HEK293 (cell line): Measurements from ENCODE around the gene C6orf136.

ENCODE experiments used
- CTCF ChIA-PET: fragments of 350-600 bp; formaldehyde crosslinking; extraction: SDS; loops from one replicate; lab custom pipeline; 2021; ENCODE audit warnings: antibody characterized with exemption; lab: Yijun Ruan, JAX
- POLR2A ChIA-PET: fragments of 300-600 bp; formaldehyde crosslinking; extraction: SDS; loops from one replicate; lab custom pipeline; 2020; ENCODE audit warnings: antibody characterized with exemption, inconsistent platforms; lab: Yijun Ruan, JAX
- H3K27ac ChIP-seq: fragments of 200-500 bp; sonication (Bioruptor generic); 2 replicates; pipeline ENCODE4 v1.5.1; 2014; ENCODE audit warnings: low read depth, low read length, control low read depth, inconsistent platforms; ENCODE audit errors: extremely low read depth
- H3K36me3 ChIP-seq, 2 experiments: fragments of 200-500 bp in 1 of 2; sonication (Bioruptor generic) in 1 of 2; 1 replicate in 1 of 2; 2 replicates in 1 of 2; pipeline ENCODE4 v1.5.1; 2014 to 2017; ENCODE audit warnings: inconsistent platforms in 2 of 2, low read length in 2 of 2; ENCODE audit not compliant: control insufficient read depth in 2 of 2, insufficient read depth in 1 of 2
- H3K4me1 ChIP-seq: fragments of 200-500 bp; sonication (Bioruptor generic); 2 replicates; pipeline ENCODE4 v1.5.1; 2014; ENCODE audit warnings: mild to moderate bottlenecking, low read length, inconsistent platforms; ENCODE audit not compliant: control insufficient read depth, insufficient read depth
- H3K4me3 ChIP-seq: 2 replicates; pipeline ENCODE4 v1.5.1; 2011; ENCODE audit warnings: low read depth, mild to moderate bottlenecking, control low read depth, low read length, moderate library complexity
- H3K9me3 ChIP-seq: fragments of 200-500 bp; sonication (Bioruptor generic); 2 replicates; pipeline ENCODE4 v1.5.1; 2014; ENCODE audit warnings: low read depth, low read length, inconsistent platforms; ENCODE audit not compliant: control insufficient read depth, insufficient read depth
- CTCF ChIP-seq: fragments of 450-650 bp; formaldehyde crosslinking; IDR thresholded peaks from 2 replicates; pipeline ENCODE4 v1.5.1; 2016; ENCODE audit warnings: missing biosample characterization, missing genetic modification characterization
- EGR2 ChIP-seq: fragments of 450-650 bp; formaldehyde crosslinking; IDR thresholded peaks from 2 replicates; pipeline ENCODE4 v1.5.1; 2016; ENCODE audit warnings: low read depth, missing biosample characterization, missing genetic modification characterization
- IKZF3 ChIP-seq: fragments of 450-650 bp; IDR thresholded peaks from 2 replicates; pipeline ENCODE4 v1.5.0; 2018; ENCODE audit warnings: missing biosample characterization, mild to moderate bottlenecking, missing genetic modification characterization, moderate library complexity
- KLF10 ChIP-seq: fragments of 450-650 bp; IDR thresholded peaks from 2 replicates; pipeline ENCODE4 v1.5.1; 2018; ENCODE audit warnings: missing biosample characterization, mild to moderate bottlenecking, missing genetic modification characterization
- PRDM6 ChIP-seq: fragments of 450-650 bp; formaldehyde crosslinking; IDR thresholded peaks from 2 replicates; pipeline ENCODE4 v1.5.1; 2017; ENCODE audit warnings: missing biosample characterization, missing genetic modification characterization
- SP7 ChIP-seq: fragments of 450-650 bp; formaldehyde crosslinking; IDR thresholded peaks from 2 replicates; pipeline ENCODE4 v1.5.1; 2016; ENCODE audit warnings: missing biosample characterization, missing genetic modification characterization
- ZBTB44 ChIP-seq: fragments of 450-650 bp; IDR thresholded peaks from 2 replicates; pipeline ENCODE4 v1.5.1; 2018; ENCODE audit warnings: missing biosample characterization, mild to moderate bottlenecking, missing genetic modification characterization
- ZBTB48 ChIP-seq: fragments of 450-650 bp; formaldehyde crosslinking; IDR thresholded peaks from 2 replicates; pipeline ENCODE4 v1.5.1; 2016; ENCODE audit warnings: missing biosample characterization, missing genetic modification characterization
- ZFHX2 ChIP-seq: fragments of 450-650 bp; formaldehyde crosslinking; conservative IDR thresholded peaks from 2 replicates; pipeline ENCODE4 v1.5.1; 2016; ENCODE audit warnings: missing biosample characterization, missing genetic modification characterization
- ZFP37 ChIP-seq: fragments of 450-650 bp; formaldehyde crosslinking; IDR thresholded peaks from 2 replicates; pipeline ENCODE4 v1.5.1; 2016; ENCODE audit warnings: missing biosample characterization, missing genetic modification characterization
- ZNF140 ChIP-seq: fragments of 450-650 bp; formaldehyde crosslinking; IDR thresholded peaks from 2 replicates; pipeline ENCODE4 v1.5.1; 2016; ENCODE audit warnings: missing biosample characterization, missing genetic modification characterization
- ZNF18 ChIP-seq: fragments of 450-650 bp; formaldehyde crosslinking; IDR thresholded peaks from 2 replicates; pipeline ENCODE4 v1.5.1; 2016; ENCODE audit warnings: missing biosample characterization, missing genetic modification characterization
- ZNF335 ChIP-seq: fragments of 450-650 bp; formaldehyde crosslinking; conservative IDR thresholded peaks from 2 replicates; pipeline ENCODE4 v1.5.1; 2016; ENCODE audit warnings: missing biosample characterization, missing genetic modification characterization
- ZNF513 ChIP-seq: fragments of 450-650 bp; IDR thresholded peaks from 2 replicates; pipeline ENCODE4 v1.5.1; 2018; ENCODE audit warnings: missing biosample characterization, missing genetic modification characterization
- ZNF544 ChIP-seq: fragments of 450-650 bp; formaldehyde crosslinking; IDR thresholded peaks from 2 replicates; pipeline ENCODE4 v1.5.0; 2017; ENCODE audit warnings: missing biosample characterization, missing genetic modification characterization
- ZNF558 ChIP-seq: fragments of 450-650 bp; formaldehyde crosslinking; IDR thresholded peaks from 2 replicates; pipeline ENCODE4 v1.5.1; 2016; ENCODE audit warnings: missing biosample characterization, missing genetic modification characterization
- ZNF600 ChIP-seq: fragments of 450-650 bp; formaldehyde crosslinking; IDR thresholded peaks from 2 replicates; pipeline ENCODE4 v1.5.1; 2016; ENCODE audit warnings: missing biosample characterization, missing genetic modification characterization
- ZNF692 ChIP-seq: fragments of 450-650 bp; formaldehyde crosslinking; IDR thresholded peaks from 2 replicates; pipeline ENCODE4 v1.5.1; 2016; ENCODE audit warnings: missing biosample characterization, missing genetic modification characterization
- ZSCAN18 ChIP-seq: fragments of 450-650 bp; formaldehyde crosslinking; IDR thresholded peaks from 2 replicates; pipeline ENCODE4 v1.5.1; 2016; ENCODE audit warnings: missing biosample characterization, missing genetic modification characterization

Gene C6orf136

GRCh38 chr6:30670760-30671527 is 24.0 kb downstream of the C6orf136 start:
- TF ChIP-seq CTCF (tag by site-specific recombination) (peak; percentile 50), ZNF600 (tag by site-specific recombination) (peak; percentile 45; the same call in 1 of the 2 replicates), PRDM6 (tag by site-specific recombination) (no peak), EGR2 (0 out of 2 replicates have a peak, but pooled peaks have one; percentile 32), ZNF140 (no peak), ZBTB44 (tag by site-specific recombination) (no peak), IKZF3 (tag by site-specific recombination) (no peak), ZNF18 (tag by site-specific recombination) (0 out of 2 replicates have a peak, but pooled peaks have one; percentile 32), ZNF513 (peak; percentile 34; the same call in 1 of the 2 replicates)
- H3K27ac ChIP-seq = no peak overlapping the region
- peaks cover 34 to 39% of the 10 kb centered on the region in 2 experiments for H3K36me3 ChIP-seq
- ChIA-PET POLR2A (interaction anchor here (0.6 to 2.7 kb wide), 3 partner anchors 57 to 181 kb away, joined by 3 to 39 read pairs (median 5); no protein-coding TSS in a partner anchor), CTCF (interaction anchor here (1.0 to 19.6 kb wide), 6 partner anchors 10 to 412 kb away, joined by 3 to 692 read pairs (median 10); partner anchors contain the start of genes MDC1 and TUBB)
- no peaks in the 10 kb centered on the region for H3K9me3 ChIP-seq
- 0 out of 2 replicates have a peak, but pooled peaks cover 3% of the 10 kb centered on the region for H3K4me1 ChIP-seq
- no peak overlapping the region for H3K4me3 ChIP-seq

GRCh38 chr6:30672445-30673253 is 25.7 kb downstream of the C6orf136 start, which contains the start of gene DHX16:
Gene DHX16 (minus strand): TSS chr6:30673006. CDS start chr6:30672841, 165 bp downstream.
- H3K4me1 ChIP-seq = 0 out of 2 replicates have a peak, but pooled peaks cover 3% of the 10 kb centered on the region
- peaks cover 35 to 43% of the 10 kb centered on the region in 2 experiments for H3K36me3 ChIP-seq
- POLR2A ChIA-PET = interaction anchor here (0.5 to 2.7 kb wide), 28 partner anchors 8 to 190 kb away, joined by 3 to 39 read pairs (median 4); partner anchors contain the start of genes MDC1, MRPS18B and PPP1R10
- CTCF ChIA-PET = interaction anchor here (0.5 to 19.6 kb wide), 37 partner anchors 9 to 415 kb away, joined by 3 to 692 read pairs (median 4); partner anchors contain the start of genes GNL1, MDC1, NRM and TUBB
- H3K27ac ChIP-seq = peak within 1 kb of the TSS; percentile 54; the same call in 1 of the 2 replicates
- peak within 1 kb of the TSS; percentile 60 for H3K4me3 ChIP-seq
- H3K9me3 ChIP-seq = no peaks in the 10 kb centered on the region
- TF ChIP-seq ZFP37 (tag by site-specific recombination) = peak; percentile 42; the same call in 1 of the 2 replicates
- no peak for TF ChIP-seq ZFHX2
- peak; percentile 65 for TF ChIP-seq SP7 (tag by site-specific recombination)
- 0 out of 2 replicates have a peak, but pooled peaks have one; percentile 41 for TF ChIP-seq KLF10 (tag by site-specific recombination)
- peak; percentile 66 for TF ChIP-seq ZNF692 (tag by site-specific recombination)
- peak; percentile 80 for TF ChIP-seq ZNF335 (tag by site-specific recombination)
- peak; percentile 61; the same call in 1 of the 2 replicates for TF ChIP-seq ZNF558 (tag by site-specific recombination)
- peak; percentile 58; the same call in 1 of the 2 replicates for TF ChIP-seq ZBTB48
- no peak for TF ChIP-seq ZSCAN18 (tag by site-specific recombination)
- TF ChIP-seq ZNF544 = no peak
